Esophagus squamous epithelium (tissue), 4 donors: ENCODE results near the gene SPATA46.

Source experiments
- POLR2A ChIP-seq, 4 donors: fragments of 450-650 bp; IDR thresholded peaks; one replicate each; pipeline ENCODE4 v1.6.1; 2017; ENCODE audit warnings: antibody characterized with exemption in 4 of 4, mild to moderate bottlenecking in 4 of 4, moderate library complexity in 3 of 4
- TF ChIP-seq, protein P1 (sequence below), 6 experiments: fragments of 450-650 bp in 4 of 6; fragments of 200-600 bp in 2 of 6; sonication (generic) in 2 of 6; IDR thresholded peaks; one replicate each; pipeline ENCODE4 v1.5.1; 2016 to 2019; ENCODE audit warnings: antibody characterized with exemption in 6 of 6, mild to moderate bottlenecking in 4 of 6, moderate library complexity in 4 of 6

DNA sequence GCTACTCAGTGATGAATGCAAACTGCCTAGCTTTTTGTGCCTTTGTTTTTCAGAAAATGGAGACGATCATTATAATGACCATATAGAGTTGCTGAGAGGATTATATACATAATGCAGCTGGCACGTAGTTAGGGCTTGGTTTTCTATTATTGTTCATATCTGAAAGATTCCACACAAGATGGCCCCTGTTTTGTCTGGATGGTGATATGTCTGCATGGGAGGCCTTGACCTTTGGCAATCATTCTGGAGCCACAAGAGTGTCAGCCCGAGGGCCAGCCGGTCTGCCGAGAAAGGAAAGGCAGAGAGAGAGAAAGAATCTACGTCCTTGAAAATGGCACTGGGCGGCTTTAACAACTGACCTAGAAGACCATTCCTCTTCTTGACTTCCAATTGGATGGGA, 41.0 kb upstream of the SPATA46 start:
- TF ChIP-seq, protein P1, sequence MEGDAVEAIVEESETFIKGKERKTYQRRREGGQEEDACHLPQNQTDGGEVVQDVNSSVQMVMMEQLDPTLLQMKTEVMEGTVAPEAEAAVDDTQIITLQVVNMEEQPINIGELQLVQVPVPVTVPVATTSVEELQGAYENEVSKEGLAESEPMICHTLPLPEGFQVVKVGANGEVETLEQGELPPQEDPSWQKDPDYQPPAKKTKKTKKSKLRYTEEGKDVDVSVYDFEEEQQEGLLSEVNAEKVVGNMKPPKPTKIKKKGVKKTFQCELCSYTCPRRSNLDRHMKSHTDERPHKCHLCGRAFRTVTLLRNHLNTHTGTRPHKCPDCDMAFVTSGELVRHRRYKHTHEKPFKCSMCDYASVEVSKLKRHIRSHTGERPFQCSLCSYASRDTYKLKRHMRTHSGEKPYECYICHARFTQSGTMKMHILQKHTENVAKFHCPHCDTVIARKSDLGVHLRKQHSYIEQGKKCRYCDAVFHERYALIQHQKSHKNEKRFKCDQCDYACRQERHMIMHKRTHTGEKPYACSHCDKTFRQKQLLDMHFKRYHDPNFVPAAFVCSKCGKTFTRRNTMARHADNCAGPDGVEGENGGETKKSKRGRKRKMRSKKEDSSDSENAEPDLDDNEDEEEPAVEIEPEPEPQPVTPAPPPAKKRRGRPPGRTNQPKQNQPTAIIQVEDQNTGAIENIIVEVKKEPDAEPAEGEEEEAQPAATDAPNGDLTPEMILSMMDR (IDR thresholded peaks at IDR 0.05) = no peak
- no peak for TF ChIP-seq POLR2A (IDR thresholded peaks at IDR 0.05)
